ENCODE measurements around the gene CAND1.

The CAND1 gene

GRCh38 chr12:67344979-67345710, 76.0 kb downstream of the CAND1 start:
- no peak for DNase-seq (ENCODE audit: low spot score)

GRCh38 chr12:67348683-67349082, 79.5 kb downstream of the CAND1 start:
- no peak for DNase-seq (ENCODE audit: low spot score)

- DNase-seq (ENCODE audit: low spot score), result no peak
These were observed 83.5 kb downstream of the CAND1 start for GRCh38 chr12:67352682-67353081.

GRCh38 chr12:67354322-67354721, 85.2 kb downstream of the CAND1 start:
- no peak for DNase-seq (ENCODE audit: low spot score)

- DNase-seq (ENCODE audit: low spot score), result no peak
These were observed 85.8 kb downstream of the CAND1 start for GRCh38 chr12:67354966-67355365.

GRCh38 chr12:67355428-67356379, 86.5 kb downstream of the CAND1 start:
- DNase-seq (ENCODE audit: low spot score), result peak; percentile 62

GRCh38 chr12:67356380-67356774, 87.2 kb downstream of the CAND1 start:
- DNase-seq (ENCODE audit: low spot score), result no peak

GRCh38 chr12:67357376-67358125, 88.4 kb downstream of the CAND1 start:
- no peak for DNase-seq (ENCODE audit: low spot score)

GRCh38 chr12:67358781-67359338, 89.7 kb downstream of the CAND1 start:
- no peak for DNase-seq (ENCODE audit: low spot score)

- no peak for DNase-seq (ENCODE audit: low spot score)
These were observed 93.4 kb downstream of the CAND1 start for GRCh38 chr12:67362526-67362925.

- no peak for DNase-seq (ENCODE audit: low spot score)
These were observed 95.1 kb downstream of the CAND1 start for GRCh38 chr12:67364228-67364627.

GRCh38 chr12:67365131-67365530, 96.0 kb downstream of the CAND1 start:
- no peak for DNase-seq (ENCODE audit: low spot score)

- no peak for DNase-seq (ENCODE audit: low spot score)
These were observed 98.7 kb downstream of the CAND1 start for GRCh38 chr12:67367843-67368242.

Data from Ammon's horn (tissue), 1 donor.